HG03095 (cell line): ENCODE data around the gene PPP1R1C.

ENCODE experiments used
- ATAC-seq: cut with Tn5 transposase; IDR thresholded peaks from one replicate; pipeline ENCODE4 v1.9.1; 2021; ENCODE audit warnings: moderate library complexity; ENCODE audit not compliant: unreplicated experiment

PPP1R1C gene

GRCh38 chr2:182058056-182058455 is 72.4 kb downstream of the PPP1R1C start:
- no peak for ATAC-seq

DNA sequence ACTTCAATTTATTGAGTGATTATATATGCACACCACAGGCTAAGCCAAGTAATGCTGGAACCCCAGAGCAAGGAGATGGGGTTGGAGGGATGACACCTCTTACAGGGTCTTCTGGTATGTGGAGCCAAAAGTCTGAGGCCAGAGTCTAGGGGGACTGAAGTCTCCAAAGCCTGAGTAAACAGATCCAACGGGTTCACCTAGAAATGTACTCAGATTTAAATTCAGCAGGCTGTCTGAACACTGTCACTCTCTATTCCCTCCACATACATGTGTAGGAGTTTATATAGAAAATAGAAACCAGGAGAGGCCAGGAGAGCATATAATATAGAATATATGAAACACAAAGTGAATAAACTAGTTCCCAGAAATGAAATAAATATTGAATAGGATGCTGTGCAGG is 76.1 kb downstream of the PPP1R1C start:
- no peak for ATAC-seq

GRCh38 chr2:182062329-182062972 is 76.8 kb downstream of the PPP1R1C start:
- no peak for ATAC-seq

GRCh38 chr2:182064019-182064778 is 78.5 kb downstream of the PPP1R1C start:
- no peak for ATAC-seq

GRCh38 chr2:182066400-182067087 is 80.9 kb downstream of the PPP1R1C start:
- ATAC-seq, result no peak

DNA sequence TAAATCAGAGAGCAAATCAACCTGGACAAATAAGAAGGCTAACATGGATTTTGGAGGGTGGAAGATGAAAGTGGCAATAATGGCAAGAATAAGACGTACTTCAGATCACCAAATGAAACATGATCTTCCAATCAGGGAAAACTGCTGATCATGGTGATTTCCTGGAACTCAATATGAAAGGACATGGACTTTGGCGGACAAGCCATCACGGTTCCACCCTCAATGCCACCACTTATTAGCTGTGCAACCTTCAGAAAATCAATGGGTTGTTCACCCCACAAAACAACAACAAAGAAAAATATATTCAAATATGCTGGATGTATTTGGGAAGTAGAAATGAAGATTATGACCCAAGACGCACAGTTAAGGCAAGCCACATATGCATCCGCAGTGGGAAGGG is 81.7 kb downstream of the PPP1R1C start:
- ATAC-seq, result no peak

GRCh38 chr2:182068811-182069210 is 83.2 kb downstream of the PPP1R1C start:
- no peak for ATAC-seq

GRCh38 chr2:182069416-182069815 is 83.8 kb downstream of the PPP1R1C start:
- no peak for ATAC-seq

DNA sequence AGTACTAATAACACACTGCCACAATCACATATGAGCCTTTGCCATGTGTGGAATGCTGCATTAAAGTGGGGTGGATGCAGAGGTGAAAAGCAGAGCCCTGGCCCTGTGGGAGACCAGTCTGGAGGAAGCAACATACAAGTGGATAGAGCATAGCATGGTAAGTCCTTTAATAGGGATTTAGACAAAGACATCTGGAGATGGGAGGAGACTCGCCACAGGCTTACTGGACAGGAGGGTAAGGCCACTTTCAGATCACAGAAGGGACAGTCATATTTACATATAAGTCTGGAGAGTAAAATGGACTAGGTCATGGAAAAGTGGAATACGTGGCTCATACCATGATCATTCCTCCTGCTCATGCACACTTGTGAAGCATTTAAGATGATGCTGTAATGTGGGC is 84.3 kb downstream of the PPP1R1C start:
- ATAC-seq, result no peak

- ATAC-seq, result no peak
Measured at GRCh38 chr2:182070736-182071135, 85.1 kb downstream of the PPP1R1C start.

- no peak for ATAC-seq
Measured at GRCh38 chr2:182072861-182073260, 87.2 kb downstream of the PPP1R1C start.

- no peak for ATAC-seq
Measured at GRCh38 chr2:182073613-182074012, 88.0 kb downstream of the PPP1R1C start.

DNA sequence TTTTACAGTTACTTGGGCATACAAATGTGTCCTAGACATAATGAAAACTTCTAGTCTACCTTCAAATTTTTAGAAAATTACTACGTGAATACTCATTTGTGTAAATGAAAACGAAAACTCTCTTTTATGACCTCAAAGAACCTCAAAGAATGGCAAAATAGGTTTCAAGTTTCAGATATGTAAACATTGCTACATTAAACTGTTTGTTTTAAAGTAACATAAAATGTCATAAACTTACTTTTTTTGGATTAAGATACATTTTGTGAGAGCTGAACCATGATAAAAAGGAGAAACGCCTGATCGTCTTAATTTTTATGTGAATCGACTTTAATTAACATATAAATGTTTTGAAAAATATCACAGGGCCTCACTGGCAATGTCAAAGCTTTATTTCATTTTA is 91.4 kb downstream of the PPP1R1C start:
- ATAC-seq, result no peak

DNA sequence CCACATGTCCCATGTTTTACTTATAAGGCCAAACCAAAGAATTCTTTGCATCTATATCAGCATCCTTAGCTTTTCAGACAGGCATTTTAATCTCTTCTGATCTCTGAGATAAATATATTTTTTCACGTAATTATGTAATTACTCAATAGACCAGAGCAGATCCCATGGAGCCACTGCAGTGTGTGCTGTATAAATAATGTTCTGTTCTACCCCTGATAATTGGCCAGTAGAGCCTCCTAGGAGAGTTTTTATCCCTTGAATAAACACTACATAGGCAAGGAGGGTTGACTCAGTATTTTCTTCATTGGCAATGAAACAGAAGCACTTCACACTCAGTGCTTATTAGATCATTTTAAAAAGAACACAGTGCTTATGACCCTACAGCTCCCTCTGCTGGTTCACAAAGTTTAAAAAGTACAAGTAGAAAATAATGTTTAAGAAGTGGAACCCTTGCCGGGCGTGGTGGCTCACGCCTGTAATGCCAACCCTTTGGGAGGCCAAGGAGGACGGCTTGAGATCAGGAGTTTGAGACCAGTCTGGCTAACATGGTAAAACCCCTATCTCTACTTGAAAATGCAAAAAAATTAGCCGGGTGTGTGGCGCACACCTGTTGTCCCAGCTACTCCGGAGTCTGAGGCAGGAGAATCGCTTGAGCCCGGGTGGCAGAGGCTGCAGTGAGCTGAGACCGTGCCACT is 91.9 kb downstream of the PPP1R1C start:
- no peak for ATAC-seq

DNA sequence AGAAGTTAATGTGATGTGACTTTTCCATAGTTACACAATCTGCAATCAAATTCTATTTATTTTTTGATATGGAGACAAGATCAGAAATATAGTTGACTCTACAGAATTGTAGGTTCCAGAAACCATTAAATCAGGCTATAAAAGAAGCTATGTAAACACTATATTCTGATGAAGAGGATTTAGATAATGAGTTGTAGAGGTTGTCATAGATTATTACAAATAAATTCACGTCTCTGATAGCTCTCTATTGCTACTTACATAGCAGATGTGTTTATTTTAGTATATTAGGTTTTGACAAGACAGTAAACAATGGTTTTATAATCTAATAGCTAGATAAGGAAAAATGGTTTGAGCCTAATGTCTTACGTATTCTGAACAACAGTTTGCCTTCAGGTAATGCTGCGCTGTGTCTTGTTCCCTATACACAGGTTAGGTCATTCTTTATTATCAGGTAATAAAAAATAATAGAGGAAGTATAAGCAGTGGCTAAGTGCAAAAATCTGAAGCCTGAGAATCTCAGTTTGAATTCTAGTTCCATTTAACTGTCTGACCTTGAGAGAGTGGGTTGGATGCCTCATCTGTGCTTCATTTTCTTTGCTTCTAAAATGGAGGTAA is 93.4 kb downstream of the PPP1R1C start:
- no peak for ATAC-seq

DNA sequence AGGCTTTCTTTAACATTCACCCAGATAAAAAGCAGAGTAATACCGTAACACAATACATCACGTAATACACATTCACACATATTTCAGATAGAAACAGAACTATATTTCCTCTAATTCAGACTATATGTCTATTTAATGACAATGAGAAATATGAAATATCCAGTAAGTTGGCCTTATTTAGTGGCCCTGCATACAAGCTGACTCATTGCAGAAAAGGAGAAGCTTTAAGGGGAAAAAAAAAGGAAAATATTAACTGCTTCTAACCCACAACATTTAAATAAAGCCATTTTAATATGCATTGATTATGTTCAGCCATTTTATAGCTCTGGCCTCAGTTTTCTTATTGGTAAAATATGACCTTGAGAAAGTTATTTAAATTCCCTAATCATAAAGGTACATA is 94.8 kb downstream of the PPP1R1C start:
- no peak for ATAC-seq

DNA sequence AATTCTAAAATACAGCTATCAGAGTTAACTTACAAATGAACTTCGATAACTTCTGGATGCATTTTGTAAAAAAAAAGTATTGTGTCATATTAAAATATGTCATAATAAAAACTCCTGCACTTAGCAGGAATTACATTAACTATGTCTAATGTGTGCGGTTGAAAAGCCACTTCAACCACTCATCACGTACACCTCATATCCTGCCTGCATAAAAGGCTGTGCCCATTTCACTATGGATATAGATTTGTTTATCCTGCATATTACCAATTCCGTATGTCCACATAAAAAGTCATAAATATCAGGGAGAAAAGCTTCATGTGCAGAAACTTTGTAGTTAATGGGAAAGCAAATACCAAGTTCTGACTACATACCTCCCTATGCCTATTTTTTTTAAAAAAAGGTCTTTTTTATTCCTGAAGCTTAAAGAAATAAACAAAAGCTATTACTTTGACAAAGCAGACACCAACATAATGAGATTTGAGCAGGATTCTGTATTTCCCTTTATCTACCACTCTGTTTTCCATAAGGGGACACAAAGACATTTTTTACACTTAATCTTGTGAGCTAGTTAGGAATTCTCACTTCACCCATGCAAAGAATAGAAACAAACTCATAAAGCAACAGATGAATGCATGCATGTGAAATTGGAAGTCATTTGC is 96.1 kb downstream of the PPP1R1C start:
- no peak for ATAC-seq

GRCh38 chr2:182088681-182089320 is 103.1 kb downstream of the PPP1R1C start:
- no peak for ATAC-seq

GRCh38 chr2:182090486-182090885 is 104.8 kb downstream of the PPP1R1C start:
- ATAC-seq, result no peak

DNA sequence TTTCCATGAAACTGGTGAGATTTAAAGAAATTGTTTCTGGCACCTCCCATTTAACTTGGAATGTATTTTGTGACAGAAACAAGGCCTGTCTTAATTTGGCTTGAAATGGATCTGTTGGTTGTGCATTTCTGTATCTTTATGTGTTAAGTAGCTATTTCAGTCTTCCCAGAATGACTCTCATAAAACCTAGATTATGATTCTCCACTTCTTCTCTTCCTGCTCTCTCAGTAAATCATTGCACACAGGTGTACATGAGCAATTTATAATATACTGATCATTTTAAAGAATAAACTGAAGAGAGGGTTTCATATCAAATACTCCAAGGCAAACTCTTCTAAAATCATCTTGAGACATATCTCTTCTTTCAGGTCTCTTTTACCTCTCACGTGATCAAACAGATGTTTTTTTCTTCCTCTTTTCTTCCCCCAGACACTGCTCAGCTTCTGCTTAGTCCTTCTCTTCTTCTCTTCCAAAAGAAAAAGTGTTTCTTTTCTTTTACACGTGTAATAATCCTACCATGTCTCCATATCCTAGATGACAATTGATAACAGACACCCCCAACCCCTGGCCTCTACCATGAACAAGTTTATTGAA is 112.0 kb downstream of the PPP1R1C start:
- no peak for ATAC-seq
